Measurements from ENCODE around the gene ZBTB7B.

The ZBTB7B gene

GRCh38 chr1:155038602-155039307 lies 36.2 kb downstream of the ZBTB7B start:
- no peak for DNase-seq (ENCODE audit: low read depth)

GRCh38 chr1:155039308-155039669 lies 36.7 kb downstream of the ZBTB7B start:
- DNase-seq (ENCODE audit: low read depth), result no peak

- no peak for DNase-seq (ENCODE audit: low read depth)
Measured at GRCh38 chr1:155040358-155041093, 37.9 kb downstream of the ZBTB7B start.

- no peak for DNase-seq (ENCODE audit: low read depth)
Measured at GRCh38 chr1:155042789-155043188, 40.2 kb downstream of the ZBTB7B start.

GRCh38 chr1:155043301-155043702 lies 40.7 kb downstream of the ZBTB7B start:
- DNase-seq (ENCODE audit: low read depth), result no peak

DNA sequence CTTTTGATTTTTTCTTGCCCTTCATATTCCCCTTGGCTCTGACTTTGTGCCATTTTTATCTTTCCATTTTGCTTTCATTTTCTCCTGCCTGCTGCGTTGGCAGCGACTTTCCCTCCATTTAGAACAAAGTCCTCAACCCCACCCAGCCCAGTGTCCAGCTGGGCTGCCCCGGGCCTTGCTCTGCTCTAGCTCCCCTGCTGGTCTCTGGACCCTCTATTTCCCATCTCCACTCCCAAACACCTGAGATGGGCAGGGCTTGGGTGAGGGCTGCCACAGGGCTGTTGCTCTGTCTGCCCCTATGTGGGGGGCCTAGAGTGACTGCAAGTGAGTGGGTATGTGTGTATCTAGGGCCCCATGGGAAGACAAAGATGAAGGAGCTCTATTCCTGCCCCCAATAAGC lies 41.2 kb downstream of the ZBTB7B start:
- DNase-seq (ENCODE audit: low read depth), result no peak

- no peak for DNase-seq (ENCODE audit: low read depth)
Measured at GRCh38 chr1:155044365-155044764, 41.8 kb downstream of the ZBTB7B start.

GRCh38 chr1:155044812-155045657 lies 42.4 kb downstream of the ZBTB7B start:
- no peak for DNase-seq (ENCODE audit: low read depth)

- no peak for DNase-seq (ENCODE audit: low read depth)
Measured at GRCh38 chr1:155048449-155049334, 46.1 kb downstream of the ZBTB7B start.

DNA sequence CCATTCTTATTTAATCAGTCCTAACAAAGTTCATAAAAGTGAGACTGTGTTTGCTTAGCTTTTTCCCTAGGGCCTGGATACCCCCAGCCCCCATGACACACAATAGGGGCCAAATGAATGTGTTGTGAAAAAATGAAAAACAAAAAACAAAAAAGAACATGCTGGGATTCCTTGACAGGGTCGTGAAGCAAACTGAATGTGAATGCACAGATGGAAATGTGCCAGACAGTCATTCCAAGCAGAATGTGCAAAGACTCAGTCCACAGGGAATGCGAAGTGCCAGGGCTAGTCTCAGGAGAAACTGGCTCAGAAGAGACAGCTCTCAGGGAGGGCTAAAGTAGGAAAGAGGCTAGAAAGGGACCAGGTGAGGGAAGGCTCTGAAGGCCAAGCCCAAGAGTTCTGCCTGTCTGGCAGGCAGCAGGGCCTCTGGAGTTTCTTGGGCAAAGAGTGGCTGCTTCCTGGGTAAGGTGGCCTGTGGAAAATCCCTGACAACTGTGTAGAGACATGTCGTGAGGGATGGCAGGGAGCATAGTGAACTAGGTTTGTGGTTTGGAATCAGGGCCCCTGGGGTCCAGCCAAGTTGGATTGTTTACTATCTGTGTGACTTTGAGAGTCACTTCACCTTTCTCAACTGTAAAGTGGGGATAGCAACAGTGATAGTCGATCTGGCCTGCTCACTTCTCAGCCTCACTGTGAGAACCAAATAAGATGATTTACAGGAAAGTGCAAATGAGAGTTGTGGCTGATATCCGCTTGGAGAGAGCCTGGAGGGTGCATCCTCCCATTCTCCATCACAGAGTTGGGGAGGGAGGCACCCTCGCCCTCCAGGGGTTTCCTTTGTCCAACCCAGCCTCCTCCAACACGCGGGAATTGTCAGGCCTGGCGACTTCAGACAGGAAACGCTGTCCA lies 47.3 kb downstream of the ZBTB7B start:
- peak; percentile 34 for DNase-seq (ENCODE audit: low read depth)

- DNase-seq (ENCODE audit: low read depth), result peak; percentile 55
Measured at GRCh38 chr1:155050560-155051341, 48.1 kb downstream of the ZBTB7B start, which contains the start of gene ADAM15. ADAM15 (plus strand) TSS chr1:155051316; CDS start chr1:155051387, 71 bp downstream.

DNA sequence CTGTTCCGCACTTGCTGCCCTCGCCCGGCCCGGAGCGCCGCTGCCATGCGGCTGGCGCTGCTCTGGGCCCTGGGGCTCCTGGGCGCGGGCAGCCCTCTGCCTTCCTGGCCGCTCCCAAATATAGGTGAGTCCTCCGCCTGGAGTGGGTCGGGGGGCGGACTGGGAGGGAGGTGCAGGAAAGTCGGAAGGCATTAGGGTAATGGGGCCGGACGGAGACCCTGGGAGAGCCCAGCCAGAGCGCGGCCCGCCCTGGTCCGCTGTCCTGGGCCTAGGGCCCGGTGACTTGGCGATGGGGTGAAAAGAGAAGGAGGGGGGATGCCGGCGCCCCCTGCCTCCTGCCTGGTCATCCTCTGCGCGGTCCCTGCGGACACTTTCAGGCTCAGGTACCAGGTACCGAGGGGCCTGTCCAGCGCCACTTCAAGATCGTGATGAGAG lies 48.8 kb downstream of the ZBTB7B start:
- DNase-seq (ENCODE audit: low read depth), result no peak

DNA sequence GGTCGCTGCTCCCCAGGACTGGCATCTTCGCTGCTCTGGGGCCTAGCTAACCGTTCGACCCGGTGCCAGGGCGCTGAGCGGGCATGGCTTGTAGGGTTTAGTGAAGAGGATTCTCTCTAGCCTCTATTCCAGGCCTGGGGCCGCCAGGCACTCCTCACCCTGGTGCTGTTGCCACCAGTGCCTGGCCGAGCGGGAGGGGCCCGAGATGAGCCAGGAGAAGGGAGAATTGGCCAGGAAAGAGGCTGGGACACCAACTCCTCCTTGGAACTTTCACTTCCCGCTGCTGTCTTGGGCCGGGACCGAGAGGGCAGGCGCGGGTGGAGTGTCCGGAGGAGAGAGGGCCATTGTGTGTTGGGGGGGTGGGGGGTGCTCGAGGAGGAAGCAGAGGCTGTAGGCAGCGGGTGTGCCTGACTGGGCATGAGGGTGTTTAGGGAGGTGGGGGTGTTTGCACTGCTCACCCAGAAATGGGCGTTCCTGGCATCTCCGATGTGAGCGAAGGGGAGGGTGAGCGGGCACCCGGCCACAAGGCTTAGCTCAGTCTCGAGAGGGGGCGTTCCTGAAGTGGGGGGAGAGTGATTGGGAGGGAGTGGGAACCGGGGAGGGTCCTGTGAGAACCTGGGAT lies 49.3 kb downstream of the ZBTB7B start:
- no peak for DNase-seq (ENCODE audit: low read depth)

DNA sequence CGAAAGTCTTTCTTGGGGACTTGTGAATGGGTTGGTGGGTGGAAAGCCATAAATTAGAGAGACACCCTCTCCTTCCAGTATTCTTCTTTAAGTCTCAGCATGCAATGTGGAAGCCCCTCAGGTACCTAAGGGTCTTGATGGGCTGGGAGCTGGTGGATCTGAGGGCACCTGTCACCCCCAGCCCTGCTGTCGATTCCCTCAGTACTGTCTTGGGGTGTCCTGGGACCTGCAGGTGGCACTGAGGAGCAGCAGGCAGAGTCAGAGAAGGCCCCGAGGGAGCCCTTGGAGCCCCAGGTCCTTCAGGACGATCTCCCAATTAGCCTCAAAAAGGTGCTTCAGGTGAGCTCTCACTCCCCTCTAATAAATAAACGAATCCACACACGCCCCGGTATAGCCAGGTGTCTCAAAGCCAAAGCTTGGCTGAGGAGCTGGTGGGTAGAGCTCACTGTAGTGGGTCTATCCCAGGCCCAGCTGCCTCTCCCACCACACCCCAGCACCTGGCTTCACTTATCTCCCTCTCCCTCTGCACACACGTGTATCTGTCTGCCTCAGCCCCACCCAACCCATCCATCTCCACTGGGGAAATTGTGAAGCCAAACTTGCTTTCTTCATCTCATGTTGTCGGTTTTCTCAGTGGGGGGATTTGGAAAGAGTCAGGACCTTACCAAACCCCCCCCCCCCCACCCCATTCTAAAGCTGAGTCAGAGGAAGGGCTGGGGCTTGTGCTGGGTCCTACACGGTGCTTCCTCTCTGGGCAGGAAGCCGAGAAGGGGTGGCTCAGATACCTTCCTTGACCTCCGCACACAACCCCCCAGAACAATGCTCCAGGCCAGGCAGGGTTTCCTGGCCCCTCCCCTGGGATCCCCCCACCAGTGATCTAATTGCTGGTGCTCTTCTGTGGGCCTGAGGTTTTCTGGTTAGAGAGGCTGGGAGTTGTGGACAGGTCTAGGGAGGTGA lies 50.1 kb downstream of the ZBTB7B start:
- no peak for DNase-seq (ENCODE audit: low read depth)

GRCh38 chr1:155053531-155054105 lies 51.0 kb downstream of the ZBTB7B start:
- no peak for DNase-seq (ENCODE audit: low read depth)

- DNase-seq (ENCODE audit: low read depth), result no peak
Measured at GRCh38 chr1:155057104-155057503, 54.5 kb downstream of the ZBTB7B start.

DNA sequence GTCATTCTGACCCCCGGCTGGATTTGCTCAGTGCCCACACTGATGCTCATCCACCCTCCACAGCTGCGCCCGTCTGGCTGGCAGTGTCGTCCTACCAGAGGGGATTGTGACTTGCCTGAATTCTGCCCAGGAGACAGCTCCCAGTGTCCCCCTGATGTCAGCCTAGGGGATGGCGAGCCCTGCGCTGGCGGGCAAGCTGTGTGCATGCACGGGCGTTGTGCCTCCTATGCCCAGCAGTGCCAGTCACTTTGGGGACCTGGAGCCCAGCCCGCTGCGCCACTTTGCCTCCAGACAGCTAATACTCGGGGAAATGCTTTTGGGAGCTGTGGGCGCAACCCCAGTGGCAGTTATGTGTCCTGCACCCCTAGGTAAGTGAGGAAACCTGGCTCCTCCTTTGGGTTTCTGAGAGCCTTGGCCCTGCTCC lies 55.2 kb downstream of the ZBTB7B start:
- DNase-seq (ENCODE audit: low read depth), result no peak

DNA sequence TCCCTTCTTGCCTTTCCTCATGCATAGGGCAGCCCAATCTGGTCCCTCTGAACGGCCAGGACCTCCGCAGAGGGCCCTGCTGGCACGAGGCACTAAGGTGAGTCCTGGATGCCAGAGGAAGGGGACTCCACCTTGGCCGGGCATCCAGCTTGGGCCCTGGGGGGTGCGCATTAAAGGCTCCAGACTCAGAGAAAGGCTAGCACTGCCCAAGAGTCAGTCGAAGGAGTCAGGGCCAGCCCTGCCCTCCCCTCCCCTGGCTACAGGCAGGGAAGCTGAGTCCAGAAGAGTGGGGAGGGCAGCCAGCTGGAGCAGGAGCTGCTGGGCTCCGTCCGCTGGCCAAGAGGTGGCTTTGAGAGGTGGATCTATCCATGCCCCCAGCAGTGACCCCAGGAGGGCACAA lies 58.1 kb downstream of the ZBTB7B start:
- no peak for DNase-seq (ENCODE audit: low read depth)

Measured in HS-27A (cell line).